ENCODE data around the gene DNAH12. TPM values are rescaled to one million over a fixed set of nuclear protein-coding genes. Genes with fewer than 3 reads are reported as not detected.

DNAH12 gene
- total and polyA plus RNA-seq, 2 of the 13 experiments (the other 11 are each of a cell fraction or from before 2014, with no cell fraction given), result 0.11 TPM

- TF ChIP-seq ARID5B (CRISPR knock-in tag; IDR thresholded peaks at IDR 0.05) (peak; percentile 33; the same call in 1 of the 2 replicates), NR2F1 (CRISPR knock-in tag; IDR thresholded peaks at IDR 0.05) (no peak), SMAD3 (CRISPR knock-in tag; IDR thresholded peaks at IDR 0.05) (0 out of 2 replicates have a peak, but pooled peaks have one; percentile 23), GATAD2A (CRISPR knock-in tag; IDR thresholded peaks at IDR 0.05) (no peak), ZNF770 (CRISPR knock-in tag; IDR thresholded peaks at IDR 0.05) (no peak), ZNF142 (CRISPR knock-in tag; IDR thresholded peaks at IDR 0.05) (no peak), SALL2 (CRISPR knock-in tag; IDR thresholded peaks at IDR 0.05) (no peak), HIVEP1 (CRISPR knock-in tag; IDR thresholded peaks at IDR 0.05) (no peak), PRMT3 (CRISPR knock-in tag; IDR thresholded peaks at IDR 0.05; ENCODE audit: borderline replicate concordance, low read depth) (no peak)
These were observed 146.7 kb downstream of the DNAH12 start (continued) for GRCh38 chr3:57397175-57398026.

Data from HepG2 (cell line).